GM12878 (cell line): ENCODE data around the gene DDRGK1.

Experiments used
- KAT2A ChIP-seq: conservative IDR thresholded peaks from 2 replicates; pipeline ENCODE4 v1.6.1; 2011; ENCODE audit warnings: low read depth, low read length; ENCODE audit not compliant: control insufficient read depth
- RB1 ChIP-seq: fragments of 450-650 bp; formaldehyde crosslinking; IDR thresholded peaks from 2 replicates; pipeline ENCODE4 v1.6.1; 2017; ENCODE audit warnings: mild to moderate bottlenecking, borderline replicate concordance
- REST ChIP-seq: IDR thresholded peaks from 2 replicates; pipeline ENCODE4 v1.6.1; 2012; ENCODE audit warnings: mild to moderate bottlenecking, low read depth, low read length
- SUZ12 ChIP-seq: fragments of 200-600 bp; sonication (generic); IDR thresholded peaks from one replicate; pipeline ENCODE4 v1.6.1; 2018; ENCODE audit warnings: antibody characterized with exemption, mild to moderate bottlenecking; ENCODE audit not compliant: unreplicated experiment
- TCF7 ChIP-seq: IDR thresholded peaks from 2 replicates; pipeline ENCODE4 v1.6.1; 2014; ENCODE audit warnings: antibody characterized with exemption, borderline replicate concordance
- ZNF384 ChIP-seq: IDR thresholded peaks from 2 replicates; pipeline ENCODE4 v1.6.1; 2012; ENCODE audit warnings: low read depth, mild to moderate bottlenecking, low read length, improper control_type of control experiment, borderline replicate concordance
- TF ChIP-seq, protein P1 (sequence below), 3 experiments: IDR thresholded peaks in 2 of 3; conservative IDR thresholded peaks in 1 of 3; 2 replicates each; pipeline ENCODE4 v1.5.1; 2011; ENCODE audit warnings: low read depth in 3 of 3, low read length in 3 of 3, mild to moderate bottlenecking in 3 of 3, control low read depth in 2 of 3, moderate library complexity in 2 of 3, inconsistent platforms in 1 of 3, mixed read lengths in 1 of 3; ENCODE audit not compliant: control insufficient read depth in 2 of 3, insufficient read depth in 1 of 3; ENCODE audit errors: extremely low read depth in 1 of 3
- TF ChIP-seq, protein P2 (sequence below): IDR thresholded peaks from 2 replicates; pipeline ENCODE4 v1.6.1; 2012; ENCODE audit warnings: low read depth, low read length, improper control_type of control experiment

DNA sequence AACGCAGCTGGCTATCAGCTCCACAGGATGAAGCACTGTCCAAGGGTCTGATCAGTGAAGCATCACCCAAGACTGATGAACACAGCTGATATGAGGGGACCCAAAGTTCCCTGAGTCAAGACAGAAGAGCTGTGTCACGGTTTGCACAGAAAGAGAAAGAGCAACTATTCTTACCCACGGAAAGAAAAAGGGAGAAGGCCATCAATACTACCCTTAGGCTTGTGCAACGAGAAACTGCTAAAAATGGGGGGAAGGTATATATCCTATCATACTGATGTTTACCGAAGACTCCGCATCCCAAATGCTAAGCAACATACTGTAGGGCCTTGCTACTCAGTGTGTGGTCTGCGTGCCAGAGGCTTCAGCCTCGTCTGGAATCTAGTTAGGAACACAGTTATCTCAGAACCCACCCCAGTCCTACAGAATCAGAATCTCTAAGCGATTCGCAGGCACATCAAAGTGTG is 45.5 kb downstream of the DDRGK1 start:
- TF ChIP-seq, protein P1, sequence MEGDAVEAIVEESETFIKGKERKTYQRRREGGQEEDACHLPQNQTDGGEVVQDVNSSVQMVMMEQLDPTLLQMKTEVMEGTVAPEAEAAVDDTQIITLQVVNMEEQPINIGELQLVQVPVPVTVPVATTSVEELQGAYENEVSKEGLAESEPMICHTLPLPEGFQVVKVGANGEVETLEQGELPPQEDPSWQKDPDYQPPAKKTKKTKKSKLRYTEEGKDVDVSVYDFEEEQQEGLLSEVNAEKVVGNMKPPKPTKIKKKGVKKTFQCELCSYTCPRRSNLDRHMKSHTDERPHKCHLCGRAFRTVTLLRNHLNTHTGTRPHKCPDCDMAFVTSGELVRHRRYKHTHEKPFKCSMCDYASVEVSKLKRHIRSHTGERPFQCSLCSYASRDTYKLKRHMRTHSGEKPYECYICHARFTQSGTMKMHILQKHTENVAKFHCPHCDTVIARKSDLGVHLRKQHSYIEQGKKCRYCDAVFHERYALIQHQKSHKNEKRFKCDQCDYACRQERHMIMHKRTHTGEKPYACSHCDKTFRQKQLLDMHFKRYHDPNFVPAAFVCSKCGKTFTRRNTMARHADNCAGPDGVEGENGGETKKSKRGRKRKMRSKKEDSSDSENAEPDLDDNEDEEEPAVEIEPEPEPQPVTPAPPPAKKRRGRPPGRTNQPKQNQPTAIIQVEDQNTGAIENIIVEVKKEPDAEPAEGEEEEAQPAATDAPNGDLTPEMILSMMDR (IDR thresholded peaks at IDR 0.05 in 2 of 3, conservative IDR thresholded peaks at IDR 0.05 in 1 of 3; ENCODE audit: control insufficient read depth in 2 of 3, extremely low read depth in 1 of 3, insufficient read depth in 1 of 3, low read depth in 3 of 3, low read length in 3 of 3): no peak
- TF ChIP-seq KAT2A (no peak), ZNF384 (no peak), REST (no peak), TCF7 (no peak), RB1 (no peak), SUZ12 (no peak)
- TF ChIP-seq, protein P2, sequence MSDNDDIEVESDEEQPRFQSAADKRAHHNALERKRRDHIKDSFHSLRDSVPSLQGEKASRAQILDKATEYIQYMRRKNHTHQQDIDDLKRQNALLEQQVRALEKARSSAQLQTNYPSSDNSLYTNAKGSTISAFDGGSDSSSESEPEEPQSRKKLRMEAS: no peak
